Measurements from ENCODE around the gene IL12RB2.

DNA sequence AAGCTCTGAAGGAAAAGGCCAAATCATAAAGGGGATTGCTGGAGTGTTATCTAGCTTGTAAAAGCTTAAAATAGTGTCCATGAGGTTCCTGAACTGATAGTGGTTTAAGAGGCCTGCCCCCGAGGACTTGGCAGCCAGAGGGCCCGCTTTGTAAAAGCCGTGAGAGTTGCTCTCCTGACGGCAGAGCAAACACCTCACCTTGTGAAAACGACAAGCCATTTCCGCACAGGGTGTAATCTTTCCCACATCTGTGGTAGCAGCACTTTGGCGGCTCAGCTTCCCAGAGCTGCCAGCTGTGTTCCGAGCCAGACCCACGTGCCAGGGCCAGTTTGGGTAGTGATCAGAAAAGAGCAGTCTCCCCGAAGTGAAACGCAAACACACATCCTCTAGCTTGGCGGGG, 85.6 kb downstream of the IL12RB2 start:
- TF ChIP-seq SNAI2 (CRISPR knock-in tag; IDR thresholded peaks at IDR 0.05): no peak
- TF ChIP-seq PPARA (CRISPR knock-in tag; IDR thresholded peaks at IDR 0.05; ENCODE audit: borderline replicate concordance): no peak
- TF ChIP-seq ZFP30 (CRISPR knock-in tag; IDR thresholded peaks at IDR 0.05): no peak
- TF ChIP-seq ZNF565 (CRISPR knock-in tag; conservative IDR thresholded peaks at IDR 0.05; ENCODE audit: low read depth): no peak
- TF ChIP-seq BACH2 (CRISPR knock-in tag; IDR thresholded peaks at IDR 0.05; ENCODE audit: borderline replicate concordance): no peak
- TF ChIP-seq GLIS3 (CRISPR knock-in tag; IDR thresholded peaks at IDR 0.05): no peak
- no peak for TF ChIP-seq ESRRG (CRISPR knock-in tag; IDR thresholded peaks at IDR 0.05)
- TF ChIP-seq, protein P1, sequence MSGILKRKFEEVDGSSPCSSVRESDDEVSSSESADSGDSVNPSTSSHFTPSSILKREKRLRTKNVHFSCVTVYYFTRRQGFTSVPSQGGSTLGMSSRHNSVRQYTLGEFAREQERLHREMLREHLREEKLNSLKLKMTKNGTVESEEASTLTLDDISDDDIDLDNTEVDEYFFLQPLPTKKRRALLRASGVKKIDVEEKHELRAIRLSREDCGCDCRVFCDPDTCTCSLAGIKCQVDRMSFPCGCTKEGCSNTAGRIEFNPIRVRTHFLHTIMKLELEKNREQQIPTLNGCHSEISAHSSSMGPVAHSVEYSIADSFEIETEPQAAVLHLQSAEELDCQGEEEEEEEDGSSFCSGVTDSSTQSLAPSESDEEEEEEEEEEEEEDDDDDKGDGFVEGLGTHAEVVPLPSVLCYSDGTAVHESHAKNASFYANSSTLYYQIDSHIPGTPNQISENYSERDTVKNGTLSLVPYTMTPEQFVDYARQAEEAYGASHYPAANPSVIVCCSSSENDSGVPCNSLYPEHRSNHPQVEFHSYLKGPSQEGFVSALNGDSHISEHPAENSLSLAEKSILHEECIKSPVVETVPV (CRISPR knock-in tag; IDR thresholded peaks at IDR 0.05): no peak

All from SK-N-SH treated with all-trans-retinoic acid at 6 μM for 48 hours (cell line).